Esophagus muscularis mucosa (tissue), 4 donors: ENCODE results near the gene AFAP1L1. TPM values are rescaled to one million over a fixed set of nuclear protein-coding genes. Genes with fewer than 3 reads are reported as not detected.

Experiments
- DNase-seq: peaks from one replicate; pipeline ENCODE4 v3.0.0-alpha.2; 2017; ENCODE audit errors: extremely low spot score
- H3K27ac ChIP-seq, 4 donors: fragments of 200-600 bp; sonication (generic); replicated peaks in 1 of 4; 1 replicate in 3 of 4; 2 replicates in 1 of 4; pipeline ENCODE4 v1.5.1; 2016 to 2019; ENCODE audit warnings: mild to moderate bottlenecking in 1 of 4
- H3K27me3 ChIP-seq, 4 donors: fragments of 200-600 bp; sonication (generic); one replicate each; pipeline versions ENCODE4 v1.5.1 to v1.6.0; 2016 to 2019
- H3K36me3 ChIP-seq, 4 donors: fragments of 200-600 bp; sonication (generic); one replicate each; pipeline ENCODE4 v1.5.1; 2016 to 2019
- H3K4me1 ChIP-seq, 4 donors: fragments of 200-600 bp; sonication (generic); one replicate each; pipeline ENCODE4 v1.5.1; 2016 to 2019
- H3K4me3 ChIP-seq, 4 donors: fragments of 200-600 bp; sonication (generic); 1 replicate in 2 of 4; 2 replicates in 2 of 4; pipeline ENCODE4 v1.5.1; 2016 to 2019; ENCODE audit warnings: mild to moderate bottlenecking in 4 of 4, moderate library complexity in 1 of 4
- H3K9me3 ChIP-seq, 4 donors: fragments of 200-600 bp; sonication (generic); 1 replicate in 3 of 4; 2 replicates in 1 of 4; pipeline ENCODE4 v1.5.1; 2016 to 2019
- EP300 ChIP-seq: sonication (generic); formaldehyde crosslinking; IDR thresholded peaks from one replicate; pipeline ENCODE4 v1.6.1; 2017; ENCODE audit warnings: antibody characterized with exemption
- POLR2A ChIP-seq: fragments of 450-650 bp; IDR thresholded peaks from one replicate; pipeline ENCODE4 v1.6.1; 2017; ENCODE audit warnings: antibody characterized with exemption, moderate library complexity, mild to moderate bottlenecking, low read depth
- POLR2AphosphoS5 ChIP-seq, 2 donors: sonication (generic); formaldehyde crosslinking; IDR thresholded peaks; one replicate each; pipeline ENCODE4 v1.6.1; 2017; ENCODE audit warnings: antibody characterized with exemption in 2 of 2
- WGBS: methylation state at CpG from one replicate; pipeline ENCODE4 v1.1.5; 2018; 5-methylcytosine and 5-hydroxymethylcytosine counted together
- intact Hi-C: fragments of 100-400 bp; cut with DNase I; formaldehyde crosslinking; loops from one replicate; pipeline ENCODE4 v1.15.1; 2023
- total RNA-seq, 4 donors: library from RNA; depleted of rRNA; stranded (reverse); fragments of >200 nt; gene quantifications; one replicate each; pipeline versions ENCODE4 v1.1.0 to v1.2.1, GENCODE V29; 2016
- TF ChIP-seq, protein P1 (sequence below), 3 experiments: fragments of 200-600 bp in 2 of 3; fragments of 450-650 bp in 1 of 3; sonication (generic) in 2 of 3; IDR thresholded peaks; one replicate each; pipeline ENCODE4 v1.5.1; 2017 to 2019; ENCODE audit warnings: antibody characterized with exemption in 3 of 3, mild to moderate bottlenecking in 2 of 3, moderate library complexity in 1 of 3

The AFAP1L1 gene
- total RNA-seq, 4 donors from 2014 or later = 10.0 to 23.8 (median 16.6) TPM

DNA sequence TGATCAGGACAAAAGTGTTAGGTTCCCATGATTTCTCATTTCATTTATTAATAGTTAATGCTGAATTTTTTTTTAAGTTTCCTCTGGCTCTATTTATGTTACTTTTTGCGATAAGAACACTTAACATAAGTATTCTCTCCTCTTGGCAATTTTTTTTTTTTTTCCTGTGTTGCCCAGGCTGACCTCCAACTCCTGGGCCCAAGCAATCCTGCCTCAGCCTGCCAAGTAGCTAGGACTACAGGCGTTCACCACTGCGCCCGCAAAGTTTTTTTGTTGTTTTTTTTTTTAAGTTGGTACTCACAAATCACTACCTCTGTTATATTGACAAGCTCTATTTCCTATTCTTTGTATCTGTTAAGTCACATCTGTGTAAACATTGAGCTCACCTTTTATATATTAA, 80.5 kb downstream of the AFAP1L1 start:
- intact Hi-C loops = no loop called here
- TF ChIP-seq EP300 (no peak), POLR2AphosphoS5 (IDR thresholded peaks at IDR 0.05) (no peak), POLR2A (no peak)
- TF ChIP-seq, protein P1, sequence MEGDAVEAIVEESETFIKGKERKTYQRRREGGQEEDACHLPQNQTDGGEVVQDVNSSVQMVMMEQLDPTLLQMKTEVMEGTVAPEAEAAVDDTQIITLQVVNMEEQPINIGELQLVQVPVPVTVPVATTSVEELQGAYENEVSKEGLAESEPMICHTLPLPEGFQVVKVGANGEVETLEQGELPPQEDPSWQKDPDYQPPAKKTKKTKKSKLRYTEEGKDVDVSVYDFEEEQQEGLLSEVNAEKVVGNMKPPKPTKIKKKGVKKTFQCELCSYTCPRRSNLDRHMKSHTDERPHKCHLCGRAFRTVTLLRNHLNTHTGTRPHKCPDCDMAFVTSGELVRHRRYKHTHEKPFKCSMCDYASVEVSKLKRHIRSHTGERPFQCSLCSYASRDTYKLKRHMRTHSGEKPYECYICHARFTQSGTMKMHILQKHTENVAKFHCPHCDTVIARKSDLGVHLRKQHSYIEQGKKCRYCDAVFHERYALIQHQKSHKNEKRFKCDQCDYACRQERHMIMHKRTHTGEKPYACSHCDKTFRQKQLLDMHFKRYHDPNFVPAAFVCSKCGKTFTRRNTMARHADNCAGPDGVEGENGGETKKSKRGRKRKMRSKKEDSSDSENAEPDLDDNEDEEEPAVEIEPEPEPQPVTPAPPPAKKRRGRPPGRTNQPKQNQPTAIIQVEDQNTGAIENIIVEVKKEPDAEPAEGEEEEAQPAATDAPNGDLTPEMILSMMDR (IDR thresholded peaks at IDR 0.05) = no peak
- peaks cover under 1 to 4% (median 2%) of the 10 kb centered on the region in 4 donors for H3K4me1 ChIP-seq
- no peak overlapping the region for H3K4me3 ChIP-seq
- WGBS = 84% methylated on average over 4 of the region's 4 CpGs
- H3K27ac ChIP-seq = no peak overlapping the region
- H3K36me3 ChIP-seq = peaks cover 31 to 74% (median 64%) of the 10 kb centered on the region in 4 donors
- DNase-seq = no peak
- H3K27me3 ChIP-seq = no peaks in the 10 kb centered on the region
- H3K9me3 ChIP-seq = no peaks in the 10 kb centered on the region

GRCh38 chr5:149353911-149354310, 82.3 kb downstream of the AFAP1L1 start:
- Histone ChIP-seq H3K27me3 (no peaks in the 10 kb centered on the region), H3K9me3 (no peaks in the 10 kb centered on the region), H3K4me1 (peaks cover 10 to 16% (median 16%) of the 10 kb centered on the region in 4 donors), H3K4me3 (no peak overlapping the region), H3K36me3 (peaks cover 29 to 64% (median 54%) of the 10 kb centered on the region in 4 donors), H3K27ac (no peak overlapping the region)
- 97% methylated on average over 2 of the region's 2 CpGs for WGBS
- DNase-seq = no peak
- intact Hi-C loops = no loop called here
- TF ChIP-seq EP300 (no peak), POLR2AphosphoS5 (IDR thresholded peaks at IDR 0.05) (no peak), POLR2A (no peak)
- TF ChIP-seq, protein P1 (IDR thresholded peaks at IDR 0.05) = no peak

GRCh38 chr5:149355688-149356087, 84.0 kb downstream of the AFAP1L1 start:
- H3K36me3 ChIP-seq = peaks cover 13 to 46% (median 36%) of the 10 kb centered on the region in 4 donors
- DNase-seq = no peak
- no peak overlapping the region for H3K4me3 ChIP-seq
- no peak overlapping the region for H3K27ac ChIP-seq
- peaks cover 10 to 22% (median 17%) of the 10 kb centered on the region in 4 donors for H3K4me1 ChIP-seq
- TF ChIP-seq POLR2A (no peak), POLR2AphosphoS5 (IDR thresholded peaks at IDR 0.05) (no peak), EP300 (no peak)
- TF ChIP-seq, protein P1 (IDR thresholded peaks at IDR 0.05) = no peak
- H3K9me3 ChIP-seq = no peaks in the 10 kb centered on the region
- no peaks in the 10 kb centered on the region for H3K27me3 ChIP-seq
- intact Hi-C loops = no loop called here
- 100% methylated on average over 1 of the region's 1 CpG for WGBS

DNA sequence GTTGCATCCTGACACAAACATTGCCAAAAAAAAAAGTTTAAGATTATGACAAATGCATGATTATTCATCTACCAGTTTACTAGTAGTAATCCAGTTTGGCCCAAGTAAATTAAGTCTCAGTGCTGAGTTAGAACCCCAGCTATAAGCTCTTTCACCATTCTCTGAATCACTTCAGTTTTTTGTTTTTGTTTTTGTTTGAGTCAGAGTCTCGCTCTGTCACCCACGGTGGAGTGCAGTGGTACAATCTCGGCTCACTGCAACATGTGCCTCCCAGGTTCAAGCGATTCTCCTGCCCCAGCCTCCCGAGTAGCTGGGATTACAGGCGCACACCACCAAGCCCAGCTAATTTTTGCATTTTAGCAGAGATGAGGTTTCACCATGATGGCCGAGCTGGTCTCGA, 84.7 kb downstream of the AFAP1L1 start:
- WGBS = 94% methylated on average over 8 of the region's 8 CpGs
- Histone ChIP-seq H3K4me1 (peaks cover 10 to 22% (median 17%) of the 10 kb centered on the region in 4 donors), H3K36me3 (peaks cover 7 to 39% (median 29%) of the 10 kb centered on the region in 4 donors), H3K9me3 (no peaks in the 10 kb centered on the region), H3K27ac (no peak overlapping the region), H3K27me3 (no peaks in the 10 kb centered on the region), H3K4me3 (no peak overlapping the region)
- no peak for DNase-seq
- intact Hi-C loops = no loop called here
- TF ChIP-seq, protein P1 (IDR thresholded peaks at IDR 0.05) = no peak
- TF ChIP-seq POLR2AphosphoS5 (IDR thresholded peaks at IDR 0.05) (no peak), POLR2A (no peak), EP300 (no peak)
